Breast epithelium (tissue), 3 donors: ENCODE data around the gene CCSER1.

Experiments used
- POLR2AphosphoS5 ChIP-seq, 3 donors: sonication (generic); formaldehyde crosslinking; IDR thresholded peaks; one replicate each; pipeline ENCODE4 v1.6.1; 2017; ENCODE audit warnings: antibody characterized with exemption in 3 of 3
- TF ChIP-seq, protein P1 (sequence below), 3 donors: fragments of 450-650 bp; IDR thresholded peaks; one replicate each; pipeline ENCODE4 v1.5.1; 2016 to 2017; ENCODE audit warnings: antibody characterized with exemption in 3 of 3, mild to moderate bottlenecking in 3 of 3, moderate library complexity in 3 of 3

DNA sequence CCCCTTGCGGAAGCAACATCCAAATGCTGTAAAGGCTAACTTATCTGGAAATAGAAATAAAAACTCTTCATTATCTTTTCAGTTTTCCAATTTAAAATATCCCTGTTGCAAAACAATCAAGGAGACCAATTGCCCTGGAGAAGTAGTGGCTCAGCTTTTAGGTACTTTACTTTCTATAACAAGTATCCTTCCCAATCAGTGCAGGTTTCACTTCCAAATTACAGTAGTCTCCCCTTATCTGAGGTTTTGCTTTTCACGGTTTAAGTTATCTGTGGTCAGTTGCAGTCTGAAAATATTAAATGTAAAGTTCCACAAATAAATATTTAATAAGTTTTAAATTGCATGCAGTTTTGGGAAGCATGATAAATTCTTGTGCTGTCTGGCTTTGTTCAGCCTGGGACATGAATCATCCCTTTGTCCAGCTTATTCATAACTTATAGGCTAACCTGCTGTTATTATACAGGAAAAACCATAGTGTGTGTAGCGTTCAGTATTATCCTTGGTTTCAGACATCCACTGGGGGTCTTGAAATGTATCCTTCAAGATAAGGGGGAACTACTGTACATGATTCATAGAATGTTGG, 1203.5 kb downstream of the CCSER1 start:
- TF ChIP-seq, protein P1, sequence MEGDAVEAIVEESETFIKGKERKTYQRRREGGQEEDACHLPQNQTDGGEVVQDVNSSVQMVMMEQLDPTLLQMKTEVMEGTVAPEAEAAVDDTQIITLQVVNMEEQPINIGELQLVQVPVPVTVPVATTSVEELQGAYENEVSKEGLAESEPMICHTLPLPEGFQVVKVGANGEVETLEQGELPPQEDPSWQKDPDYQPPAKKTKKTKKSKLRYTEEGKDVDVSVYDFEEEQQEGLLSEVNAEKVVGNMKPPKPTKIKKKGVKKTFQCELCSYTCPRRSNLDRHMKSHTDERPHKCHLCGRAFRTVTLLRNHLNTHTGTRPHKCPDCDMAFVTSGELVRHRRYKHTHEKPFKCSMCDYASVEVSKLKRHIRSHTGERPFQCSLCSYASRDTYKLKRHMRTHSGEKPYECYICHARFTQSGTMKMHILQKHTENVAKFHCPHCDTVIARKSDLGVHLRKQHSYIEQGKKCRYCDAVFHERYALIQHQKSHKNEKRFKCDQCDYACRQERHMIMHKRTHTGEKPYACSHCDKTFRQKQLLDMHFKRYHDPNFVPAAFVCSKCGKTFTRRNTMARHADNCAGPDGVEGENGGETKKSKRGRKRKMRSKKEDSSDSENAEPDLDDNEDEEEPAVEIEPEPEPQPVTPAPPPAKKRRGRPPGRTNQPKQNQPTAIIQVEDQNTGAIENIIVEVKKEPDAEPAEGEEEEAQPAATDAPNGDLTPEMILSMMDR (IDR thresholded peaks at IDR 0.05), result no peak
- no peak for TF ChIP-seq POLR2AphosphoS5 (IDR thresholded peaks at IDR 0.05)
